WTC11 (cell line): ENCODE results near the gene KRTAP4-16. TPM values are rescaled to one million over a fixed set of nuclear protein-coding genes. Genes with fewer than 3 reads are reported as not detected.

Experiments
- ATAC-seq: fragments of 200-7000 bp; cut with Tn5 transposase; 2 replicates; pipeline ENCODE4 v1.10.0; 2021; ENCODE audit warnings: mild to moderate bottlenecking, moderate library complexity
- CTCF ChIA-PET: fragments of 300-600 bp; sonication (Branson Sonifier 250); formaldehyde crosslinking; loops from one replicate; lab custom pipeline; 2021; ENCODE audit warnings: antibody characterized with exemption; lab: Charles Lee
- POLR2A ChIA-PET: fragments of 350-600 bp; sonication (Branson Sonifier 250); formaldehyde crosslinking; loops from one replicate; lab custom pipeline; 2021; ENCODE audit warnings: antibody characterized with exemption; lab: Charles Lee
- DNase-seq: peaks from one replicate; pipeline ENCODE4 v3.0.0; 2021; ENCODE audit warnings: low spot score
- H3K27ac Mint-ChIP-seq: 2 replicates; pipeline ENCODE4 v1.8.0; 2021; ENCODE audit warnings: mixed read lengths
- H3K27me3 Mint-ChIP-seq: 2 replicates; pipeline ENCODE4 v1.8.0; 2021; ENCODE audit warnings: low read depth, mild to moderate bottlenecking, moderate library complexity, mixed read lengths
- H3K36me3 Mint-ChIP-seq: 2 replicates; pipeline ENCODE4 v1.8.0; 2021; ENCODE audit warnings: mixed read lengths
- H3K4me1 Mint-ChIP-seq: 2 replicates; pipeline ENCODE4 v1.8.0; 2022; ENCODE audit warnings: mixed read lengths
- H3K4me3 Mint-ChIP-seq: 2 replicates; pipeline ENCODE4 v1.8.0; 2021; ENCODE audit warnings: mild to moderate bottlenecking, moderate library complexity, mixed read lengths
- H3K9me3 Mint-ChIP-seq: 2 replicates; pipeline ENCODE4 v1.8.0; 2021; ENCODE audit warnings: mixed read lengths
- AR ChIP-seq: fragments of 250-450 bp; sonication (Bioruptor Pico); IDR thresholded peaks from 2 replicates; pipeline ENCODE4 v1.9.0; 2021; ENCODE audit warnings: mild to moderate bottlenecking
- ATF6 ChIP-seq: sonication (generic); formaldehyde crosslinking; IDR thresholded peaks from 2 replicates; pipeline ENCODE4 v1.8.1; 2023; ENCODE audit warnings: mild to moderate bottlenecking, missing genetic modification reagents
- CBFB ChIP-seq: sonication (generic); formaldehyde crosslinking; IDR thresholded peaks from 2 replicates; pipeline ENCODE4 v1.8.1; 2022; ENCODE audit warnings: mild to moderate bottlenecking, low read depth, missing genetic modification reagents
- CTCF ChIP-seq: fragments of 200-600 bp; IDR thresholded peaks from 2 replicates; pipeline ENCODE4 v1.8.0; 2022; ENCODE audit warnings: antibody characterized with exemption
- ELF4 ChIP-seq: sonication (generic); formaldehyde crosslinking; IDR thresholded peaks from 2 replicates; pipeline ENCODE4 v1.8.1; 2022; ENCODE audit warnings: low read depth, mild to moderate bottlenecking, moderate library complexity, missing genetic modification reagents
- FOXP1 ChIP-seq: sonication (generic); formaldehyde crosslinking; IDR thresholded peaks from 2 replicates; pipeline ENCODE4 v1.8.0; 2022; ENCODE audit warnings: missing genetic modification reagents, mild to moderate bottlenecking, moderate library complexity, borderline replicate concordance
- JAZF1 ChIP-seq: fragments of 250-450 bp; sonication (Bioruptor Pico); IDR thresholded peaks from 2 replicates; pipeline ENCODE4 v1.9.0; 2021; ENCODE audit warnings: moderate library complexity, mild to moderate bottlenecking, inconsistent platforms
- KAT7 ChIP-seq: sonication (generic); formaldehyde crosslinking; IDR thresholded peaks from 2 replicates; pipeline ENCODE4 v1.8.1; 2023; ENCODE audit warnings: missing genetic modification reagents, mild to moderate bottlenecking, borderline replicate concordance
- MXD4 ChIP-seq: fragments of 250-450 bp; sonication (Bioruptor Pico); IDR thresholded peaks from 2 replicates; pipeline ENCODE4 v1.8.0; 2021; ENCODE audit warnings: mild to moderate bottlenecking, moderate library complexity, borderline replicate concordance
- NFATC4 ChIP-seq: fragments of 250-450 bp; sonication (Bioruptor Pico); IDR thresholded peaks from 2 replicates; pipeline ENCODE4 v1.9.0; 2021; ENCODE audit warnings: mild to moderate bottlenecking
- NFE2L1 ChIP-seq: sonication (generic); formaldehyde crosslinking; IDR thresholded peaks from 2 replicates; pipeline ENCODE4 v1.8.1; 2023; ENCODE audit warnings: missing genetic modification reagents
- NR2C2 ChIP-seq: sonication (generic); formaldehyde crosslinking; IDR thresholded peaks from 2 replicates; pipeline ENCODE4 v1.8.0; 2022; ENCODE audit warnings: mild to moderate bottlenecking, missing genetic modification reagents
- NR3C1 ChIP-seq: sonication (generic); formaldehyde crosslinking; conservative IDR thresholded peaks from 2 replicates; pipeline ENCODE4 v1.8.1; 2023; ENCODE audit warnings: low read depth, mild to moderate bottlenecking, missing genetic modification reagents
- OVOL2 ChIP-seq: fragments of 250-450 bp; sonication (Bioruptor Pico); IDR thresholded peaks from 2 replicates; pipeline ENCODE4 v1.9.0; 2021; ENCODE audit warnings: mild to moderate bottlenecking, borderline replicate concordance
- PRRX2 ChIP-seq: fragments of 250-450 bp; sonication (Bioruptor Pico); IDR thresholded peaks from 2 replicates; pipeline ENCODE4 v1.8.0; 2021; ENCODE audit warnings: mild to moderate bottlenecking
- RELA ChIP-seq: sonication (generic); formaldehyde crosslinking; IDR thresholded peaks from 2 replicates; pipeline ENCODE4 v1.8.1; 2022; ENCODE audit warnings: missing genetic modification reagents, mild to moderate bottlenecking, borderline replicate concordance
- SP1 ChIP-seq: sonication (generic); formaldehyde crosslinking; conservative IDR thresholded peaks from 2 replicates; pipeline ENCODE4 v1.8.1; 2022; ENCODE audit warnings: missing genetic modification reagents
- STAT6 ChIP-seq: sonication (generic); formaldehyde crosslinking; conservative IDR thresholded peaks from 2 replicates; pipeline ENCODE4 v1.8.1; 2023; ENCODE audit warnings: mild to moderate bottlenecking, low read depth, missing genetic modification reagents, moderate library complexity
- TCF7 ChIP-seq: sonication (generic); formaldehyde crosslinking; IDR thresholded peaks from 2 replicates; pipeline ENCODE4 v1.8.0; 2022; ENCODE audit warnings: mild to moderate bottlenecking, low read depth, missing genetic modification reagents, moderate library complexity
- USF1 ChIP-seq: sonication (generic); formaldehyde crosslinking; IDR thresholded peaks from 2 replicates; pipeline ENCODE4 v1.8.0; 2022; ENCODE audit warnings: mild to moderate bottlenecking, missing genetic modification reagents
- ZBTB43 ChIP-seq: sonication (generic); formaldehyde crosslinking; IDR thresholded peaks from 2 replicates; pipeline ENCODE4 v1.8.1; 2023; ENCODE audit warnings: mild to moderate bottlenecking, missing genetic modification reagents
- ZNF138 ChIP-seq: sonication (generic); formaldehyde crosslinking; conservative IDR thresholded peaks from 2 replicates; pipeline ENCODE4 v1.8.1; 2022; ENCODE audit warnings: mild to moderate bottlenecking, moderate library complexity, missing genetic modification reagents
- ZNF232 ChIP-seq: sonication (generic); formaldehyde crosslinking; IDR thresholded peaks from 2 replicates; pipeline ENCODE4 v1.8.0; 2022; ENCODE audit warnings: mild to moderate bottlenecking, missing genetic modification reagents
- ZNF317 ChIP-seq: sonication (generic); formaldehyde crosslinking; IDR thresholded peaks from 2 replicates; pipeline ENCODE4 v1.8.1; 2023; ENCODE audit warnings: low read depth, mild to moderate bottlenecking, moderate library complexity, missing genetic modification reagents, borderline replicate concordance
- total RNA-seq: library from RNA; stranded (reverse); gene quantifications from 3 replicates; pipeline ENCODE4 v1.2.3, GENCODE V29; 2021

KRTAP4-16 gene
- total RNA-seq, 1 experiment from 2014 or later = not detected

- no peak overlapping the region for H3K27ac Mint-ChIP-seq
- H3K4me1 Mint-ChIP-seq = no peaks in the 10 kb centered on the region; the same call in 1 of the 2 replicates
- ATAC-seq = no peak
- no peak for DNase-seq
- no peak overlapping the region for H3K4me3 Mint-ChIP-seq
- ChIA-PET CTCF (no interaction called here), POLR2A (no interaction called here)
- H3K9me3 Mint-ChIP-seq = peaks cover 16% of the 10 kb centered on the region
- TF ChIP-seq NR2C2 (CRISPR knock-in tag) (no peak), ZBTB43 (CRISPR knock-in tag) (no peak), USF1 (CRISPR knock-in tag) (no peak), ATF6 (CRISPR knock-in tag) (no peak), JAZF1 (CRISPR knock-in tag) (no peak), AR (CRISPR knock-in tag) (no peak), ZNF138 (CRISPR knock-in tag) (no peak), CBFB (no peak), ZNF232 (no peak), STAT6 (CRISPR knock-in tag) (no peak), KAT7 (CRISPR knock-in tag) (no peak)
- H3K27me3 Mint-ChIP-seq = no peaks in the 10 kb centered on the region; the same call in 1 of the 2 replicates
- no peaks in the 10 kb centered on the region for H3K36me3 Mint-ChIP-seq
Measured at GRCh38 chr17:41073676-41074075, 28.3 kb downstream of the KRTAP4-16 start.

GRCh38 chr17:41071606-41072360 is 30.2 kb downstream of the KRTAP4-16 start:
- Mint-ChIP-seq H3K4me3 (no peak overlapping the region), H3K27me3 (no peaks in the 10 kb centered on the region; the same call in 1 of the 2 replicates), H3K27ac (no peak overlapping the region), H3K36me3 (no peaks in the 10 kb centered on the region), H3K9me3 (no peaks in the 10 kb centered on the region), H3K4me1 (no peaks in the 10 kb centered on the region)
- no peak for ATAC-seq
- ChIA-PET POLR2A (interaction anchor here (0.6 kb wide), 1 partner anchor 33 kb away, joined by 4 read pairs; no protein-coding TSS in a partner anchor), CTCF (no interaction called here)
- no peak for DNase-seq
- TF ChIP-seq TCF7 (CRISPR knock-in tag) (no peak), NFATC4 (no peak), NR3C1 (no peak), CTCF (no peak), RELA (CRISPR knock-in tag) (no peak), FOXP1 (no peak), ZNF232 (no peak), NFE2L1 (CRISPR knock-in tag) (no peak), ELF4 (CRISPR knock-in tag) (no peak), ZNF317 (no peak), PRRX2 (CRISPR knock-in tag) (no peak), MXD4 (CRISPR knock-in tag) (no peak), SP1 (CRISPR knock-in tag) (no peak), CBFB (no peak), OVOL2 (CRISPR knock-in tag) (no peak)
